Esophagus muscularis mucosa (tissue), 4 donors: Measurements from ENCODE around the gene ATP13A3.

Experiments used
- EP300 ChIP-seq: sonication (generic); formaldehyde crosslinking; IDR thresholded peaks from one replicate; pipeline ENCODE4 v1.6.1; 2017; ENCODE audit warnings: antibody characterized with exemption
- POLR2A ChIP-seq: fragments of 450-650 bp; IDR thresholded peaks from one replicate; pipeline ENCODE4 v1.6.1; 2017; ENCODE audit warnings: antibody characterized with exemption, moderate library complexity, mild to moderate bottlenecking, low read depth
- TF ChIP-seq, protein P1 (sequence below), 3 experiments: fragments of 200-600 bp in 2 of 3; fragments of 450-650 bp in 1 of 3; sonication (generic) in 2 of 3; IDR thresholded peaks; one replicate each; pipeline ENCODE4 v1.5.1; 2017 to 2019; ENCODE audit warnings: antibody characterized with exemption in 3 of 3, mild to moderate bottlenecking in 2 of 3, moderate library complexity in 1 of 3

DNA sequence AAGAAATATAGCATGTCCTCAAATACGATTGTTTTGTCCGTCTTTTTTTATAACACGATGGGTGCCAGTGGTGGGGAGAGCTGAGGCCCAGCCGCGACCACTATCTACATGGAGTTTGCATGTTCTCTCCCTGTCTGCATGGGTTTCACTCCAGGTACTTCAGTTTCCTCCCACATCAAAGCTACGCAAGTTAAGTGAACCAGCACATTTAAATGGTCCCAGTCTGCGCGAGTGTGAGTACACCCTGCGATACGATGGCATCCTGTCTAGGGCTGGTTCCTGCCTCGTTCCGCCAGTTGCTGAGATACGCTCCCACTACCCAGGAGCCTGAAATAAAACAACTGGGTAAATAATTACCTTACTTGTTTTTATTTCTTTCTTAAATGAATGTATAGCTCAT lies 40.6 kb downstream of the ATP13A3 start:
- TF ChIP-seq, protein P1, sequence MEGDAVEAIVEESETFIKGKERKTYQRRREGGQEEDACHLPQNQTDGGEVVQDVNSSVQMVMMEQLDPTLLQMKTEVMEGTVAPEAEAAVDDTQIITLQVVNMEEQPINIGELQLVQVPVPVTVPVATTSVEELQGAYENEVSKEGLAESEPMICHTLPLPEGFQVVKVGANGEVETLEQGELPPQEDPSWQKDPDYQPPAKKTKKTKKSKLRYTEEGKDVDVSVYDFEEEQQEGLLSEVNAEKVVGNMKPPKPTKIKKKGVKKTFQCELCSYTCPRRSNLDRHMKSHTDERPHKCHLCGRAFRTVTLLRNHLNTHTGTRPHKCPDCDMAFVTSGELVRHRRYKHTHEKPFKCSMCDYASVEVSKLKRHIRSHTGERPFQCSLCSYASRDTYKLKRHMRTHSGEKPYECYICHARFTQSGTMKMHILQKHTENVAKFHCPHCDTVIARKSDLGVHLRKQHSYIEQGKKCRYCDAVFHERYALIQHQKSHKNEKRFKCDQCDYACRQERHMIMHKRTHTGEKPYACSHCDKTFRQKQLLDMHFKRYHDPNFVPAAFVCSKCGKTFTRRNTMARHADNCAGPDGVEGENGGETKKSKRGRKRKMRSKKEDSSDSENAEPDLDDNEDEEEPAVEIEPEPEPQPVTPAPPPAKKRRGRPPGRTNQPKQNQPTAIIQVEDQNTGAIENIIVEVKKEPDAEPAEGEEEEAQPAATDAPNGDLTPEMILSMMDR (IDR thresholded peaks at IDR 0.05) = no peak
- TF ChIP-seq POLR2A = no peak
- TF ChIP-seq EP300 = no peak
